ENCODE data around the gene WDR18.

GRCh38 chr19:1006711-1007398, 22.7 kb downstream of the WDR18 start:
- TF ChIP-seq POLR2A (IDR thresholded peaks at IDR 0.05; ENCODE audit: low read length) (no peak), GATA1 (IDR thresholded peaks at IDR 0.05; ENCODE audit: low read depth, low read length) (no peak)
